Lower leg skin (tissue), 4 donors: Measurements from ENCODE around the gene BBS7. TPM values are rescaled to one million over a fixed set of nuclear protein-coding genes. Genes with fewer than 3 reads are reported as not detected.

Experiments
- DNase-seq, 2 donors: peaks; one replicate each; pipeline ENCODE4 v3.0.0-alpha.2; 2019; ENCODE audit warnings: low spot score in 2 of 2
- H3K4me3 ChIP-seq: fragments of 200-600 bp; sonication (generic); 2 replicates; pipeline ENCODE4 v1.5.1; 2017; ENCODE audit warnings: mild to moderate bottlenecking, low read depth; ENCODE audit not compliant: poor library complexity, severe bottlenecking
- POLR2A ChIP-seq, 2 donors: fragments of 450-650 bp; IDR thresholded peaks; one replicate each; pipeline ENCODE4 v1.6.1; 2016 to 2017; ENCODE audit warnings: antibody characterized with exemption in 2 of 2, mild to moderate bottlenecking in 1 of 2, moderate library complexity in 1 of 2
- WGBS, 2 donors: methylation state at CpG; one replicate each; pipeline ENCODE4 v1.1.5; 2018; 5-methylcytosine and 5-hydroxymethylcytosine counted together
- intact Hi-C: fragments of 100-400 bp; cut with DNase I; formaldehyde crosslinking; loops from one replicate; pipeline ENCODE4 v1.15.0; 2023; ENCODE audit warnings: low total_unique reads
- total RNA-seq, 4 donors: library from RNA; depleted of rRNA; stranded (reverse); fragments of >200 nt; gene quantifications; one replicate each; pipeline ENCODE4 v1.1.0, GENCODE V29; 2016
- TF ChIP-seq, protein P1 (sequence below), 3 donors: fragments of 450-650 bp; IDR thresholded peaks; one replicate each; pipeline ENCODE4 v1.5.1; 2016; ENCODE audit warnings: antibody characterized with exemption in 3 of 3, mild to moderate bottlenecking in 3 of 3, moderate library complexity in 2 of 3

The BBS7 gene
- total RNA-seq, 4 donors from 2014 or later, result 11.7 to 19.8 (median 11.9) TPM

DNA sequence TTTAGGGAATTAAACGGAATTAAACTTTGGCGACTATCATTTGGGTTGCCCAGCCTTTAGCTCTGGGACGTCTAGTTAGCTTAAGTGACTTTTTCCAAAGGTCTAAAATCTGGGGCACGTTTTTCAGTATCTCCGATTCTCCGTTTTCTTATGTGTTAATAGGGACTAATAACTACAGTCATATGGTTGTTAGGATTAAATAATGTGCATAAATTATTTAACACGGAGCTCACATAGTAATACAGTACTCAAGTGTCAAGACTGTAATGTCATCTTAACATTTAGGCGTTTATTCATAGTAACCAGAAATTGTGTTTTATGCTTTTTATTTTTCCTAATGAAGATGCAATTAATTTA, 46.1 kb downstream of the BBS7 start:
- no peak for DNase-seq
- WGBS, 2 donors, result 3 to 4% methylated on average over 8 of the region's 8 CpGs
- intact Hi-C loops, result no loop called here
- no peak for TF ChIP-seq POLR2A (IDR thresholded peaks at IDR 0.05)
- TF ChIP-seq, protein P1, sequence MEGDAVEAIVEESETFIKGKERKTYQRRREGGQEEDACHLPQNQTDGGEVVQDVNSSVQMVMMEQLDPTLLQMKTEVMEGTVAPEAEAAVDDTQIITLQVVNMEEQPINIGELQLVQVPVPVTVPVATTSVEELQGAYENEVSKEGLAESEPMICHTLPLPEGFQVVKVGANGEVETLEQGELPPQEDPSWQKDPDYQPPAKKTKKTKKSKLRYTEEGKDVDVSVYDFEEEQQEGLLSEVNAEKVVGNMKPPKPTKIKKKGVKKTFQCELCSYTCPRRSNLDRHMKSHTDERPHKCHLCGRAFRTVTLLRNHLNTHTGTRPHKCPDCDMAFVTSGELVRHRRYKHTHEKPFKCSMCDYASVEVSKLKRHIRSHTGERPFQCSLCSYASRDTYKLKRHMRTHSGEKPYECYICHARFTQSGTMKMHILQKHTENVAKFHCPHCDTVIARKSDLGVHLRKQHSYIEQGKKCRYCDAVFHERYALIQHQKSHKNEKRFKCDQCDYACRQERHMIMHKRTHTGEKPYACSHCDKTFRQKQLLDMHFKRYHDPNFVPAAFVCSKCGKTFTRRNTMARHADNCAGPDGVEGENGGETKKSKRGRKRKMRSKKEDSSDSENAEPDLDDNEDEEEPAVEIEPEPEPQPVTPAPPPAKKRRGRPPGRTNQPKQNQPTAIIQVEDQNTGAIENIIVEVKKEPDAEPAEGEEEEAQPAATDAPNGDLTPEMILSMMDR (IDR thresholded peaks at IDR 0.05), result no peak
- no peak overlapping the region for H3K4me3 ChIP-seq

DNA sequence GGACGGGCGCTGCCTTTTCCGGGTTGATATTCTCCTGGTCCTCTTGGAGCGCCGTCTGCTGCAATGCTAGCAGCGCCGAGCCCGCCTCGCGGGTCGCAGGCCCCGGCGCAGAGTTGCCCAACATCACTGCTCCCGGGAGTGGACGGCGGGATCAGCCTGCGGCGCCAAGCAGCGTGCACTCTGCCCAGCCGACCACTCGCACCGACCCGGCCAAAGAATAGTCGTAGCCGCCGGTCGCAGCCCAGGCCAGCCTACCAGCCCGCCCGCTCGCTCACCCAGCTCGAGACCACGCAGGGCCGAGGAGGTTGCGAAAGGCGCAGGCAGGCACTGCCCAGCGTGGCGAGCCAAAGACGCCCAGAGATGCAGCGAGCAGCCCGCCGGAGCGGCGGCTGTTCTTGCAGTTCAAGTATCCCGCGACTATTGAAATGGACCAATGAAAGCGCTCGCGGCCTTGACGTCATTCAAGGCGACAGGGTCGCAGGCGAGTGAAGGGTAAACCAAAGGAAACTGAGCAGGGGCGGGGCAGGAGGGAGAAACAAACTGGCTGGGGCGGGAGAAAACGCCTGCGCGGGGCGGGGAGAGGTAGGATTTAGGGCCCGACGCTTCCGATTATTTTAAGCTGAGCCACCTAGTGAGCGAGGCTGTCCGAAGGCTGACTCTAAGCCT, 46.6 kb downstream of the BBS7 start, which contains the start of gene CCNA2:
TSS of gene CCNA2 (minus strand) at position 379 of the 666 bp plus-strand sequence. CDS start at position 124, 255 bp downstream.
- intact Hi-C loops, result no loop called here
- DNase-seq, result peak; percentile 97 to 99
- TF ChIP-seq, protein P1 (IDR thresholded peaks at IDR 0.05), result no peak
- TF ChIP-seq POLR2A (IDR thresholded peaks at IDR 0.05), result no peak
- peak within 1 kb of the TSS; percentile 34 for H3K4me3 ChIP-seq
- WGBS, 2 donors, result 0 to 1% methylated on average over 32 to 58 of the region's 63 CpGs

DNA sequence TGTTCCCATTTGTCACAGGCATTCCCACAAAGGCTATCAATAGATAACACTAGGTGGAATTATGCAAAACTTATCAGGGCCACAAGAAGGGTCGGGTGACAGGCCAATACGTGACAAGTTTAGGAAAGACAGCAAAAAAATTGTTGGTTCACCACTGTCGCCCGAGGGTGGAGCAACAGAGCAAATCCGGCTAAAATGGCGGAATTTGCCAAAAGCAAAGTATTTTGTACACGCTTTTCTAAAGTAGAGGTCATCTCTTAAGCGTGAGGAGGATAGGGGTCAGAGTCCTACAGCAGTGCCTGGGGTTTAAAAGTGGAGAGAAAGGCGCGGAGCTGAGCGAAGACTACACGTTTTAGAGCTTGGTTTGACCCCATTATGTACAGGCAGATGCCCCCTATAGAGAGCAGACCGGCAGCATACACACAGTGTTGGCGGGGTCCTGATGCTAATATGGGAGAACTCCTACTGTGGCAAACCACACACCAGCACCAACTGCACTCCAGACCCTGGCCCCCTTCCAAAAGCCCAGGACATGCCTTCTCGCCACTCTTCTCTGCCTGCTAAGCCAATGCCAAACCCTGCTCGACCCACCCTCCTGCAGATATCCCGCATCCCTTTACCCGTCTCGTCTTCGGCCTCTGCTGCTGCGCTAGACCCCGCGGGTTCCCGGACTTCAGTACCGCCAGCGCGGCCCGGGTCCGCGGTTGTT, 47.3 kb downstream of the BBS7 start:
- 1% methylated on average over 30 of the region's 30 CpGs for WGBS, 2 donors
- intact Hi-C loops, result no loop called here
- DNase-seq, result no peak
- H3K4me3 ChIP-seq, result peak overlapping the region; percentile 34
- TF ChIP-seq POLR2A (IDR thresholded peaks at IDR 0.05), result no peak
- TF ChIP-seq, protein P1 (IDR thresholded peaks at IDR 0.05), result no peak

DNA sequence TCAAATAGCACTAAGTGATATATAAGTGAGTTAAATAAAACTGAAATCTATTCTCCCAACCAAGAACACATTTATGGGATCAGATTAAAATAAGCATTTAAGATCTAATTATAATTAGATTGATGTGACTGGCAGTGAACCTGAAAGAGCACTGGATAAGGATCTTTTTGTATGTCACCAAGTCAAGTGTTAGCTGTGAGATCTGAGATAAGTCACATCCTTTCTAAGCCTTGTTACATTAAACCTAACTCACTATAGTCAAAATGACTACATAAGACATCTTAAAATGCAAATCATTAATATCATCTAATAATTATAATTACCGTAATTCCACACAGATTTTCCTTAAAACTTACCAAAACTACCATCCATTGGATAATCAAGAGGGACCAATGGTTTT, 48.2 kb downstream of the BBS7 start:
- no peak for TF ChIP-seq POLR2A (IDR thresholded peaks at IDR 0.05)
- TF ChIP-seq, protein P1 (IDR thresholded peaks at IDR 0.05), result no peak
- intact Hi-C loops, result no loop called here
- no peak for DNase-seq
- 82 to 85% methylated on average over 1 of the region's 1 CpG for WGBS, 2 donors
- H3K4me3 ChIP-seq, result no peak overlapping the region

DNA sequence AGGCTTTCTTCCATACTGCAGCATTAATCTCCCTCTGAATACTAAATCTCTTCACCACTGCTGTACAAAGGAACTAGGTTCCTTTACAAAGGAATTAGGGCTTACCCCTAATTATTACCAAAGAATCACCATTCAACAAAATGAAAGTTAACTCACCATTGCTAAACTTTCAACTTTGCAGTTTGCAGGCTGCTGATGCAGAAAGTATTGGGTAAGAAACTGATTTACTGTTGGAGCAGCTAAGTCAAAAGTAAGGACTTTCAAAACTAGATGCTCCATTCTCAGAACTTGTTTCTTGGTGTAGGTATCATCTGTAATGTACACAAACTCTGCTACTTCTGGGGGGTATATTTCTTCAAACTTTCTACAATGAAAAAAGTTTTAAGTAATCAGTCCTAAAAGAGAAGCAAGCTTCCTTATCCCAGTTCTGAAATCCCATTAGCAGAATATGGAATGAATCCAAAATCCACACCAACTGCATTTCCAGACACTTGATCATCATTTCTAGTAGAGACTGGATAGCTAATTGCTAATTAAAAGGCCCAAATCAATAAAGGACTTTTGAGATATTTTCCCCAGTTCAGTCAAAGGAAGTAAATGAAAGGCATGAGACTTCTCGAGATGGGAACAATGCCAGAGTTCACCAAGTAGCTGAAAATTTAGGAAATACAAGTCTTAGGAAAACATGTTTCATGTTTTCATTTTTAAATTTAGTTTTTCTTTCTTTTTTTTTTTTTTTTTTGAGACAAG, 50.9 kb downstream of the BBS7 start:
- TF ChIP-seq POLR2A (IDR thresholded peaks at IDR 0.05), result no peak
- TF ChIP-seq, protein P1 (IDR thresholded peaks at IDR 0.05), result no peak
- intact Hi-C loops, result no loop called here
- H3K4me3 ChIP-seq, result no peak overlapping the region
- no peak for DNase-seq
- WGBS, 2 donors, result 78 to 81% methylated on average over 1 of the region's 1 CpG
